GM23248 (cell line): ENCODE measurements around the gene ZNF213. TPM values are rescaled to one million over a fixed set of nuclear protein-coding genes. Genes with fewer than 3 reads are reported as not detected.

ENCODE experiments used
- DNase-seq: peaks from one replicate; pipeline ENCODE4 v3.0.0-alpha.2; 2015
- H2AFZ ChIP-seq: fragments of 200-600 bp; sonication (generic); 2 replicates; pipeline ENCODE4 v1.6.1; 2016; ENCODE audit warnings: antibody characterized with exemption
- H3F3A ChIP-seq: fragments of 200-600 bp; sonication (generic); 2 replicates; pipeline ENCODE4 v1.6.1; 2016; ENCODE audit warnings: mild to moderate bottlenecking, antibody characterized with exemption, mixed run types; ENCODE audit not compliant: insufficient read depth
- H3K27ac ChIP-seq: fragments of 200-600 bp; sonication (generic); 2 replicates; pipeline ENCODE4 v1.5.1; 2016; ENCODE audit warnings: mild to moderate bottlenecking
- H3K27me3 ChIP-seq: fragments of 200-600 bp; sonication (generic); replicated peaks from 2 replicates; pipeline ENCODE4 v1.6.1; 2016; ENCODE audit warnings: mild to moderate bottlenecking; ENCODE audit not compliant: insufficient read depth
- H3K36me3 ChIP-seq: fragments of 200-600 bp; sonication (generic); 2 replicates; pipeline ENCODE4 v1.6.1; 2016; ENCODE audit warnings: low read depth, mild to moderate bottlenecking
- H3K4me1 ChIP-seq: fragments of 200-600 bp; sonication (generic); 2 replicates; pipeline ENCODE4 v1.6.1; 2016; ENCODE audit warnings: mild to moderate bottlenecking; ENCODE audit not compliant: insufficient read depth
- H3K4me2 ChIP-seq: fragments of 200-600 bp; sonication (generic); one replicate; pipeline ENCODE4 v1.6.1; 2016; ENCODE audit warnings: mild to moderate bottlenecking; ENCODE audit not compliant: unreplicated experiment
- H3K4me3 ChIP-seq: fragments of 200-600 bp; sonication (generic); 2 replicates; pipeline ENCODE4 v1.5.1; 2016; ENCODE audit warnings: mild to moderate bottlenecking
- H3K79me2 ChIP-seq: fragments of 200-600 bp; sonication (generic); 2 replicates; pipeline ENCODE4 v1.6.1; 2016; ENCODE audit warnings: mild to moderate bottlenecking; ENCODE audit not compliant: insufficient read depth
- H3K9ac ChIP-seq: fragments of 200-600 bp; sonication (generic); 2 replicates; pipeline ENCODE4 v1.6.1; 2016; ENCODE audit warnings: mild to moderate bottlenecking
- H3K9me2 ChIP-seq: fragments of 200-600 bp; sonication (generic); 2 replicates; pipeline ENCODE4 v1.6.1; 2016; ENCODE audit warnings: mixed run types, mild to moderate bottlenecking, moderate library complexity; ENCODE audit not compliant: insufficient read depth
- H3K9me3 ChIP-seq: fragments of 200-600 bp; sonication (generic); one replicate; pipeline ENCODE4 v1.6.1; 2017; ENCODE audit warnings: low read depth
- H4K20me1 ChIP-seq: fragments of 200-600 bp; sonication (generic); 2 replicates; pipeline ENCODE4 v1.6.0; 2016; ENCODE audit not compliant: insufficient read depth
- EZH2 ChIP-seq: fragments of 200-600 bp; sonication (generic); IDR thresholded peaks from 2 replicates; pipeline ENCODE4 v1.6.1; 2018; ENCODE audit warnings: antibody characterized with exemption, mild to moderate bottlenecking; ENCODE audit not compliant: insufficient read depth, poor library complexity, severe bottlenecking
- EZH2phosphoT487 ChIP-seq: fragments of 200-600 bp; sonication (generic); IDR thresholded peaks from 2 replicates; pipeline ENCODE4 v1.6.1; 2018; ENCODE audit warnings: antibody characterized with exemption, moderate library complexity, mild to moderate bottlenecking, low read depth; ENCODE audit not compliant: insufficient read depth
- WGBS, 2 experiments: methylation state at CpG; one replicate each; pipeline ENCODE4 v1.1.6; 2015 to 2017; ENCODE audit warnings: low lambda C conversion rate in 2 of 2, low coverage in 1 of 2; ENCODE audit errors: missing lambda C conversion rate in 2 of 2; 5-methylcytosine and 5-hydroxymethylcytosine counted together
- in situ Hi-C: fragments of 300-500 bp; cut with MboI; formaldehyde crosslinking; loops from 2 replicates; pipeline ENCODE4 v1.15.0; 2020
- polyA plus RNA-seq: library from polyadenylated mRNA; unstranded; fragments of >200 nt; fragmentation: Nextera tagmentation; extraction: Ambion mirVana; gene quantifications from 2 replicates; pipeline ENCODE4 v1.2.1, GENCODE V29; 2016
- total RNA-seq: library from RNA; depleted of rRNA; stranded (reverse); fragments of >200 nt; shearing (Covaris generic); gene quantifications from 2 replicates; pipeline ENCODE4 v1.2.3, GENCODE V29; 2014

The ZNF213 gene
- total and polyA plus RNA-seq, 2 experiments from 2014 or later, result 5.3 to 7.3 TPM

DNA sequence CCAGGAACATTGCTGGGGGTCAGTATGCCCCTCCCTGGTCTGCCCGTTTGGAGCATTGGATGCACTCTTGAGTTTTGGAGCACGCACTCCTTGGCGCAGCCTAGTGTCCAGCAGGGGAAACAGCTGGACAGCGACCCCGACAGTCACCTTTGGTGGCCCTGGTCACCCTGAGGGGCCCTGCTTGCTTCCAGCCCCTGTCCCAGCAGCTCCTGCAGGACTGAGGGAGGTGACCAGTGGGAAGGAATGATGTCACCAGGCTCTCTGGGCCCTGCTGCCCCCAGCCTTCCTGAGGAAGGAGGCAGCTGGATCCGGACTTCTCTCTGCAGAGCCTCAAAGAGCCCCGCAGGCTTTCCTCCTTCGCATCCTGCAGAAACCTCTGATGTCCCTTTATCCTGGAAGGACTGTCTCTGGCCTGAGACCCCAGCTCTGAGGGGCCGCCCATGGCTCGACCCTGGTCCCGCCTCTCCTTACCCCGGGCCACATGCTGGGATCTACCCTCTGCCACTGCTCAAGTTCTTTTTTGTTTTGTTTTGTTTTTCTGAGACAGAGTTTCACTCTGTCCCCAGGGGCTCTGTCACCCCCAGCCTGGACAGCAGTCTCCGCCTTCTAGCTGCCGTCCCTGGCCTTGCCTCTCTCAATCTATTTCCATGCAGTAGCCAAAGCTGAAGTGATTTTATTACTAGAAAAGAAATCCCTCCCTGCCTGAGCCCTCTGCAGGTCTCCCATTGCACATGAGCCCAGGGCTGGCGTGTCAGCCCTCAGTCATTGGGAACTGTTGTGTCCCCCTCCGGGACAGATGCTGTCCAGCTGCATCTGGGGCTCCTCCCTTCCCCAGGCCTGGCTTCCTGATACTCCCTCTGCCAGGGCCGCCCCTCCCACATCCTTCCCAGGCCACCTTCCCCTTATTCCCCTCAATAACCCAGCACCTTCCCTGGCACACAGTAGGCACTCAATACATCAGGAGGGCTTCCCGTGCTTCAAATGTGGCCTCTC, 47.3 kb upstream of the ZNF213 start:
- Histone ChIP-seq H3K36me3 (no peaks in the 10 kb centered on the region), H3K27me3 (peaks cover 14% of the 10 kb centered on the region; the same call in 1 of the 2 replicates), H3K9ac (no peak overlapping the region), H4K20me1 (no peaks in the 10 kb centered on the region), H3K4me3 (no peak overlapping the region), H3K4me2 (no peak overlapping the region), H2AFZ (no peak overlapping the region), H3K4me1 (no peaks in the 10 kb centered on the region), H3K9me3 (no peaks in the 10 kb centered on the region), H3F3A (no peaks in the 10 kb centered on the region), H3K79me2 (no peaks in the 10 kb centered on the region), H3K27ac (no peak overlapping the region), H3K9me2 (no peaks in the 10 kb centered on the region)
- DNase-seq, result no peak
- in situ Hi-C loops, result no loop called here
- WGBS, 2 experiments, result 59 to 62% methylated on average over 18 of the region's 18 CpGs
- TF ChIP-seq EZH2 (no peak), EZH2phosphoT487 (no peak)

DNA sequence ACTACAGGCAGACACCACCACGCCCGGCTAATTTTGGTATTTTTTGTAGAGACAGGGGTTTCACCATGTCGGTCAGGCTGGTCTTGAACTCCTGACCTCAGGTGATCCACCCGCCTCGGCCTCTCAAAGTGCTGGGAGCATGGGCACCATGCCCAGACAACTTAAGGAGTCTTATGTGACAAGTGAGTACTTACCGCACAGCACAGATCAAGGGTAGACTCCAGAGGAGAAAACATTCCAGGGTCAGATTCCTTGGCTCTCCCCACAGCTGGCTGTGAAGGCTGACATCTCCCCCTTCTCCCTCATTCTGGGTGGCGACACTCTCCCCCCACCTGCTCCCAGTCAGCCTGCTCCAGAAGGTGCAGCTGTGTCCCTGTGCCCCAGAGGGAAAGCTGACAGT, 46.4 kb upstream of the ZNF213 start:
- H2AFZ ChIP-seq, result no peak overlapping the region
- H3K4me2 ChIP-seq, result no peak overlapping the region
- H3K79me2 ChIP-seq, result no peaks in the 10 kb centered on the region
- no peak overlapping the region for H3K4me3 ChIP-seq
- no peaks in the 10 kb centered on the region for H4K20me1 ChIP-seq
- no peak overlapping the region for H3K27ac ChIP-seq
- DNase-seq, result no peak
- H3F3A ChIP-seq, result no peaks in the 10 kb centered on the region
- in situ Hi-C loops, result no loop called here
- 58 to 61% methylated on average over 7 of the region's 7 CpGs for WGBS, 2 experiments
- no peaks in the 10 kb centered on the region for H3K36me3 ChIP-seq
- no peak for TF ChIP-seq EZH2
- no peak for TF ChIP-seq EZH2phosphoT487
- H3K27me3 ChIP-seq, result peaks cover 14% of the 10 kb centered on the region; the same call in 1 of the 2 replicates
- no peak overlapping the region for H3K9ac ChIP-seq
- H3K4me1 ChIP-seq, result no peaks in the 10 kb centered on the region
- no peaks in the 10 kb centered on the region for H3K9me3 ChIP-seq
- no peaks in the 10 kb centered on the region for H3K9me2 ChIP-seq

DNA sequence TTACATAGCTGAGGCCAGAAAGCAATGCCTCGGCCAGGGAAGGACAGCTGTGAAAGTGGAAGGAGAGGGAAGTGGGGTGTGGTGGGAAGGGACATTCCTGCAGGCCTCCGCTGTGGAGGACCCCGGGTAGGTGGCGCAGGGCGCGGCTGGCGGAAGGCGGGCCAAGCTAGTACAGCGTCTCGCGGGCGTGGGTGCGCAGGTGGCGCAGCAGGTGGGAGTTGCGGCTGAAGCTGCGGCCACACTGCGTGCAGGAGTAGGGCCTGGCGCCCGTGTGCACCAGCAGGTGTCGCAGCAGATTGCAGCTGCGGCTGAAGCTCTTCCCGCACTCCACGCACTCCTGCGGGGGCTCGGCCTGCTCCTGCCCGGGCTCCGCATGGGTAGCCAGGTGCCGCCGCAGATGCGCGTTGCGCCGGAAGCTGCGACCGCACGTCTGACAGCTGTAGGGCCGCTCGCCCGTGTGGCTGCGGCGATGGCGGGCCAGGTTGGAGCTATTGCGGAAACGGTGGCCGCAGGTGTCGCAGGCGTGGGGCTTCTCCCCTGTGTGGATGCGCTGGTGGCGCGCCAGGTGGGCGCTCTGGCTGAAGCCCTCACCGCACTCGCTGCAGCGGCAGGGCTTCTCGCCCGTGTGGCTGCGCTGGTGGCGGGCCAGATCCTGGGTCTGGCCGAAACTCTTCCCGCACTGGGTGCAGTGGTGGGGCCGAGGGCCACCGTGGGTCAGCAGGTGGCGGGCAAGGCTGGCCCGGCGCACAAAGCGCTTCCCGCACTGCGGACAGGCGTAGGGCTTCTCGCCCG, 45.7 kb upstream of the ZNF213 start:
- Histone ChIP-seq H3K79me2 (no peaks in the 10 kb centered on the region), H3F3A (no peaks in the 10 kb centered on the region), H3K4me3 (no peak overlapping the region), H3K4me1 (no peaks in the 10 kb centered on the region), H2AFZ (no peak overlapping the region), H3K9me2 (no peaks in the 10 kb centered on the region), H3K36me3 (no peaks in the 10 kb centered on the region), H3K27ac (no peak overlapping the region), H3K4me2 (no peak overlapping the region), H3K9me3 (no peaks in the 10 kb centered on the region), H4K20me1 (no peaks in the 10 kb centered on the region), H3K27me3 (peaks cover 14% of the 10 kb centered on the region; the same call in 1 of the 2 replicates), H3K9ac (no peak overlapping the region)
- no peak for DNase-seq
- TF ChIP-seq EZH2phosphoT487 (no peak), EZH2 (no peak)
- WGBS, 2 experiments, result 91 to 93% methylated on average over 62 to 71 of the region's 71 CpGs
- in situ Hi-C loops, result no loop called here

DNA sequence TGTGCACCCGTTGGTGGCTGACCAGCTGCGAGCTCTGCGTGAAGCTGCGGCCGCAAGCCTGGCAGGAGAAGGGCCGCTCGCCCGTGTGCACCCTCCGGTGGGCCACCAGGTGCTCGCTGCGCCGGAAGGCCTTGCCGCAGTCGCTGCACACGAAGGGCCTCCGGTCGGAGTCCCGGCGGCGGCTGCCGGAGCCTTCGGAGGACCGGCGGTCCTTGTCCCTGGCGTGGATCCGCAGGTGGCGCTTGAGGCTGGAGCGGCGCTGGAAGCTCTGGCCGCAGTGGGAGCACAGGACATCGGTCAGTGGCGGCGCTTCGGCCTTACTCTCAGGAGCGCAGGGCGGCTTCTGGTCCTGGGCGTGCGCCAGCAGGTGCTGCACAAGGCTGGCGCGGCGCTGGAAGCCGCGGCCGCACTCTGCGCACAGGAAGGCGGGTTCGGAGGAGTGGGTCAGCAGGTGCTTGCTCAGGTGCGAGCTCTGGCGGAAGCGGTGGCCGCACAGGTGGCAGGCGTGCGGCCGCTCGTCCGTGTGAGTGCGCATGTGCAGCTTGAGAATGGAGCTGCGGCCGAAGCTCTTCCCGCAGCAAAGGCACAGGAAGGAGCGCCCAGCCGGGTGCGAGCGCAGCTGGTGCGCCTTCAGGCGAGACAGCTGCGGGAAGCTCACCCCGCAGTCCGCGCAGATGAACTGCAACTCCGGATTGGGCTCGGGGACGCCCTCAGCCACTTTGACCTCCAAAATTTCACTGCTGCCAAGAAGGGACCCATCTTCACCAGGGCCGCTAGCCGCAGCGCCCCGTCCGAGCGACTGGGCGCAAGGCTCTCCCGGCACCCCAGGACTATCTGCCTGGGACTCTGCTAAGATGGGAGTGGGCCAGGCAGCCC, 44.9 kb upstream of the ZNF213 start:
- no peak for DNase-seq
- H3K27me3 ChIP-seq, result peaks cover 14% of the 10 kb centered on the region; the same call in 1 of the 2 replicates
- H3K36me3 ChIP-seq, result no peaks in the 10 kb centered on the region
- WGBS, 2 experiments, result 91 to 93% methylated on average over 71 to 76 of the region's 81 CpGs
- no peak overlapping the region for H2AFZ ChIP-seq
- H3F3A ChIP-seq, result no peaks in the 10 kb centered on the region
- H3K4me2 ChIP-seq, result no peak overlapping the region
- H3K9me3 ChIP-seq, result no peaks in the 10 kb centered on the region
- H3K4me3 ChIP-seq, result no peak overlapping the region
- in situ Hi-C loops, result no loop called here
- H3K27ac ChIP-seq, result no peak overlapping the region
- TF ChIP-seq EZH2 (no peak), EZH2phosphoT487 (no peak)
- no peaks in the 10 kb centered on the region for H3K9me2 ChIP-seq
- no peak overlapping the region for H3K9ac ChIP-seq
- H4K20me1 ChIP-seq, result no peaks in the 10 kb centered on the region
- H3K4me1 ChIP-seq, result no peaks in the 10 kb centered on the region
- H3K79me2 ChIP-seq, result no peaks in the 10 kb centered on the region
